CD4-positive, alpha-beta T cell treated with Interleukin-6 at 100 ng/mL for 8 hours (primary cell): ENCODE measurements around the gene SP8.

Experiments used
- DNase-seq: peaks from one replicate; pipeline ENCODE4 v3.0.0-alpha.2; 2020; ENCODE audit warnings: mixed read lengths, low spot score

The SP8 gene

GRCh38 chr7:20793694-20794394 lies 7.2 kb upstream of the SP8 start:
- DNase-seq: no peak

GRCh38 chr7:20793248-20793647 lies 6.6 kb upstream of the SP8 start:
- DNase-seq: no peak

- no peak for DNase-seq
Observed at GRCh38 chr7:20791538-20792434, 5.1 kb upstream of the SP8 start.

- DNase-seq: no peak
Observed at GRCh38 chr7:20790375-20790774, 3.7 kb upstream of the SP8 start.

GRCh38 chr7:20788420-20788990 lies 1.8 kb upstream of the SP8 start:
- no peak for DNase-seq

- DNase-seq: no peak
Observed at GRCh38 chr7:20787660-20788419, 1.2 kb upstream of the SP8 start.

GRCh38 chr7:20786421-20786778 lies 286 bp downstream of the SP8 start:
- DNase-seq: no peak

- no peak for DNase-seq
Observed at GRCh38 chr7:20786049-20786412, 655 bp downstream of the SP8 start.

GRCh38 chr7:20785157-20786048 lies 1.3 kb downstream of the SP8 start:
- no peak for DNase-seq

- no peak for DNase-seq
Observed at GRCh38 chr7:20784388-20785156, 2.1 kb downstream of the SP8 start.

- no peak for DNase-seq
Observed at GRCh38 chr7:20783700-20784387, 2.8 kb downstream of the SP8 start.

- DNase-seq: no peak
Observed at GRCh38 chr7:20783125-20783699, 3.5 kb downstream of the SP8 start.

GRCh38 chr7:20779041-20779440 lies 7.6 kb downstream of the SP8 start:
- DNase-seq: no peak

- DNase-seq: no peak
Observed at GRCh38 chr7:20778063-20778721, 8.5 kb downstream of the SP8 start.

GRCh38 chr7:20777377-20778062 lies 9.2 kb downstream of the SP8 start:
- no peak for DNase-seq

GRCh38 chr7:20776942-20777341 lies 9.7 kb downstream of the SP8 start:
- DNase-seq: no peak

- DNase-seq: no peak
Observed at GRCh38 chr7:20776214-20776911, 10.3 kb downstream of the SP8 start.

GRCh38 chr7:20754001-20754400 lies 32.7 kb downstream of the SP8 start:
- DNase-seq: no peak
